T-helper 2 cell (primary cell): ENCODE data around the gene COG7.
A peak's percentile ranks its signal among the peaks of the same experiment; 100 is the strongest.
"Not testable (repeated sequence)": the region's sequence is repeated elsewhere in the genome, so short reads cannot be mapped to it uniquely, and the experiment has no call there.

ENCODE experiments used
- DNase-seq, 5 experiments: peaks; one replicate each; pipeline versions ENCODE4 v3.0.0 to v3.0.0-alpha.2; 2012 to 2022

Gene COG7

GRCh38 chr16:23383881-23384280 is 69.1 kb downstream of the COG7 start:
- DNase-seq, result no peak

GRCh38 chr16:23382279-23382678 is 70.7 kb downstream of the COG7 start:
- no peak for DNase-seq

GRCh38 chr16:23381702-23382101 is 71.3 kb downstream of the COG7 start:
- not testable (repeated sequence) for DNase-seq

DNA sequence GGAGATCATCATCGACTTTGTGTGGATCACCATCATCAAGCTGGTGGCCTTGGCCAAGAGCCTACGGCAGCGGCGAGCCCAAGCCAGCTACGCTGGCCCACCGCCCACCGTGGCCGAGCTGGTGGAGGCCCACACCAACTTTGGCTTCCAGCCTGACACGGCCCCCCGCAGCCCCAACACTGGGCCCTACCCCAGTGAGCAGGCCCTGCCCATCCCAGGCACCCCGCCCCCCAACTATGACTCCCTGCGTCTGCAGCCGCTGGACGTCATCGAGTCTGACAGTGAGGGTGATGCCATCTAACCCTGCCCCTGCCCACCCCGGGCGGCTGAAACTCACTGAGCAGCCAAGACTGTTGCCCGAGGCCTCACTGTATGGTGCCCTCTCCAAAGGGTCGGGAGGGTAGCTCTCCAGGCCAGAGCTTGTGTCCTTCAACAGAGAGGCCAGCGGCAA is 72.5 kb downstream of the COG7 start:
- no peak for DNase-seq

DNA sequence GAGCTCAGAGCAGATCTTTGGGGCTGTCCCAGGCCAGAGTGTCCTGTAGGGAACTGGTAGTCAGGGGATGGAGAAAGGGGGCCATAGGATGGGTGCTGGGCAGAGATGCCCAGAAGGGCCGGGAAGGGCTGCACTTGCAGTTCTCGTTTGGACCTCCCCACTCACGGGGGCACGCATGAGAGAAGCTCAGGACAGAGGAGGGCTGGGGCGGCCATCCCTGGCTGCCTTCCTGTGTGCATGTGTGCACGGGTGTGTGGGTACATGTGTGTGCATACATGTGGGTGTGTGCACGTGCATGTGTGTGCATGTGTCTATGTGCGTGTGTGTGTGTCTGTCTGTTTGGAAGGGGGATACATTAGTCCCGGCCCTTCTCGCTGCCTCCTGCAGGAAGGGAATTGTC is 73.3 kb downstream of the COG7 start:
- DNase-seq, result no peak

DNA sequence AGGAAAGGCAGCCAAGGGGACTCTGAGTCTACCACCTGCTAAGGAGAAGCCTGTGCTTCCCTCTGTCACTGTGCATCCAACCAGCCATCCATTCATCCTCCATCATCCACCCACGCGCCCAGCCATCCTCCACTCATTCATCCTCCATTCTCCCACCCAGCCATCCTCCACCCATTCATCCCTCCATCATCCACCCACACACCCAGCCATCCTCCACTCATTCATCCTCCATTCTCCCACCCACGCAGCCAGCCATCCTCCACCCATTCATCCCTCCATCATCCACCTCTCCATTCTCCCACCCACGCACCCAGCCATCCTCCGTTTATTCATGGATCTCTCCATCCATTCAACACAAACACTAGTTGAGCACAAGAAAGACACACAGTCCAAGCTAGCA is 74.1 kb downstream of the COG7 start:
- no peak for DNase-seq

- DNase-seq, result no peak
These were observed 74.7 kb downstream of the COG7 start for GRCh38 chr16:23378256-23378655.

- no peak for DNase-seq
These were observed 75.7 kb downstream of the COG7 start for GRCh38 chr16:23377071-23377931.

DNA sequence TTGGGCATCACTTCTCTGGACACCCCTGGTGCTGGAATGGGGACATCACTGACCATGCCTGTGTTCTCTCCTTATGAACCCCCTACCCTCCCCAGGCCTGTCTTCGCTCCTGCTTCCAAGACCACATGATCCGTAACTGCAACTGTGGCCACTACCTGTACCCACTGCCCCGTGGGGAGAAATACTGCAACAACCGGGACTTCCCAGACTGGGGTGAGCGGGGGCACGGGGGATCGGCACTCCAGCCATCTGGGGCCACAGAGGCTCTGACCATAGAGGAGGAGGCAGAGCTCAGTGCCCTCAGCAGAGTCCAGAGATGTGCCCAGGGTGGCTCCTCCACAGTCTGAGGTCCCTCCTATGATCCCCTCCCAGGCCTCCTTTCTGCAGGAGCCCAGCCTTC is 77.3 kb downstream of the COG7 start:
- DNase-seq, result no peak

DNA sequence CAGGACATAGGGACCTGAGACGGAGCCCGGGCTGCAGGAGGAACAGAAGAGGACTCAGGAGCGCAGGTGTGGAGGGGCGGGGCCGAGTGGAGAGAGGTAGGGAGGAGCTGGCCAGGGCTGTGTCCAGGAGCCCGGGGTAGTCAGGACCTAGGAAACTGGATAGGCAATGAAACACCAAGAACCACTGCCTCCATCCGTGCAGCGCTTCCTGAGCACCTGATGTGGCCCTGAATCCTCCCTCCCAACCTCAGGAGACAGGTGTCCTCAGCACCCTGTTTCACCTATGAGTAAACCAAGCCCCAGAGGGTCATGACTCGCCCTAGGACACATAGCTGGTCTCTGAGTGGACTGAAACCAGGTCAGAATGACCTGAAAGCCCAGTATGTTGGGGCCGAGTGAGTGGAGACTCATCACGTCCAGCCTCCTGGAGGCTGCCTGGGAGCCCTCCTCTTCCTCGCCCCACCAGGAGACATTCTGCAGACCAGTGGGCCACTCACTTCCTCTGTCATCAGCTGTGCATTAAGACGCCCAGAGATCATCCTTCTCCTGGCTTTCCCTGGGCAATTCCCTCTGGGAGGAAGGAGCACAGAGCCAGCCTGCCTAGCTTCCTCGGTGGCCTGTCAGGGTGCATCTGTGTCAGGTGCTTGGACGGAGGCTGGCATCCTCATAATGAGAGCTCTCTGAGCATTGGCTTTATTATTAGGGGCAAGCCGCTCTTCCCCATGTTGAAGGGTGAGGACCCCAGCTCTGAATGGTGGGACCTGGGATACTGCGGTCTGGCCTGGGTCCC is 78.1 kb downstream of the COG7 start:
- no peak for DNase-seq

DNA sequence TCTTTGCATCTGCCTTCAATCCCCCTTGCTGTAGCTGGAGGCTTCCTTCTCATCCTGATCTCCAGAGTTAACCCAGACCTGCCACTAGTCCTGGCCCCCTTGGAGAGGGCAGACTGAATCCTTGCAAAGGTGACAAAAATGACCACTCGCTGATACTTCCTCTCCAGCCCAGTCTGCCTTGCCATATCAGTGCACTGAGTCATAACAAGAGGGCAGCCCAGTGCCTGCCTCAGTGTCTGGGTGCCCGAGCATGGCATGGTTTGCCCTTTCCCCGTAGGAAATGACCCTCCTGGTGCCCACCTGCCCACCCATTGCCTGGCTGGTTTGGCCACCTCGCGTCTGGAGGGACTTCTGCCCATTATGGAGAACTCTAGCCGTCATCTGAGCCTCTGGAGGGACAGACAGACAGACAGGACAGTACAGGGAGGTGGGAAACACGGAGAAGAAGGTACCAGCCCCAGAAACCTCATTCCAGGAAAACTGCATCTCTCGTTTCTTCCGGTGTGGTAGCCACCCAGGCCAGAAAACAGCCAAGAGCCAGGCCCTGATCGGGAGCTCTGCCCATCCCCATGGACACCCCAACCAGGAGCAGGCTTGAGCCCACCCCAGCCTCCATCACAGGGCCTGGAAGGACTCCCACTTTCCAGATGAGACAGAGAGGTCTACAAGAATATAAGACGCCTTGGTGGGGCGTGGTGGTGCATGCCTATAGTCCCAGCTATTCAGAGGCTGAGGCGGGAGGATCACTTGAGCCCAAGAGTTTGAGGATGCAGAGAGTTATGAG is 79.4 kb downstream of the COG7 start:
- DNase-seq, result no peak

DNA sequence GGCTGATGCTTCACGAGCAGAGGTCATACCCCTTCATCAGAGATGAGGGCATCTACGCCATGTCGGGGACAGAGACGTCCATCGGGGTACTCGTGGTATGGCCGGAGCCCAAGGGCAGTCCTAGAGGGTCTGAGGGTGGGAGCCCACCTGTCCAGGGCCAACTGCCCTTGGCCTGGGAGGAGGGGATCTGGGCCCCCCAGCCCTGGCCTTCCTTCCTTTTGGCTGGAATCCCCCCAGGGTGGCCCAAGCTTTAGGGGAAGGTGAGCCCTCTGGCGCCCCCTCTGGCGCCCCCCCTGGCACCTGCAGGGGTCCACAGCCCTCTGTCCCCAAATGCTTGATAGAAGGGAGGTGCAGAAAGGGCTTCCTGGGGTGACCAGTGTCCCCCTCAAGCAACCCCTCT is 81.6 kb downstream of the COG7 start:
- no peak for DNase-seq

GRCh38 chr16:23369416-23369815 is 83.6 kb downstream of the COG7 start:
- no peak for DNase-seq

DNA sequence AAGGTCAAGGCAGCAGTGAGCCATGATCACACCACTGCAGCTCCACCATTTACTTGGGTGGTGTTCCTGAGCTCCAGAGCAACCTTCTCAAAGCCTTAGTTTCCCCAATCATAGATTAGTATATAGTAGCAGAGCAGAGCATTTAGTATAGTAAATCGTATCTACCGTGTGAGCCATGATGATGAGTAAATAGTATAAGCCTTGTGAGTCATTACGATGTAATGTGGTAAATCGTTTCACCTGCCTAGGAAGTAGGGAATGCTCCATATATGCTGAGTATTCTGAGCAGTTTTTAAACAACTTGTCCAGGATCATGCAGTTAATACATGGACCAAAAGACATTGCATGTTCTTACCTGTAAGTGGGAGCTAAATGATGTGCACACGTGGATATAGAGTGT is 84.5 kb downstream of the COG7 start:
- no peak for DNase-seq

GRCh38 chr16:23367988-23368387 is 85.0 kb downstream of the COG7 start:
- DNase-seq, result no peak

DNA sequence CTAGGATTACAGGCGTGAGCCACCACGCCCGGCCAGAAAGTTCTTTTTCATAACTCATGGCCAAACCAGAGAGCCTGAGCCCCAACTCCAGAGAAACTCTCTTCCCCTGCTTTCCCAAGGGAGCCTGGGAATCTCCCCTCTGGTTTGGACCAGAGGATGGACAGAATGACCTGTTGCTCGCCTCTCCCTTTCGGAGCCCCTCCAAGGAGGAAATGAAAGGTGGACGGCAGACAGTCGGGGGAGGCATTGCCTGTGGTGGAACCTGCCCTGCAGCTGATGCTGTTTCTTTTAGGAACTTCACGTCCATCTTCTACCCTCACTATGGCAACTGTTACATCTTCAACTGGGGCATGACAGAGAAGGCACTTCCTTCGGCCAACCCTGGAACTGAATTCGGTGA is 85.4 kb downstream of the COG7 start:
- DNase-seq, result no peak

DNA sequence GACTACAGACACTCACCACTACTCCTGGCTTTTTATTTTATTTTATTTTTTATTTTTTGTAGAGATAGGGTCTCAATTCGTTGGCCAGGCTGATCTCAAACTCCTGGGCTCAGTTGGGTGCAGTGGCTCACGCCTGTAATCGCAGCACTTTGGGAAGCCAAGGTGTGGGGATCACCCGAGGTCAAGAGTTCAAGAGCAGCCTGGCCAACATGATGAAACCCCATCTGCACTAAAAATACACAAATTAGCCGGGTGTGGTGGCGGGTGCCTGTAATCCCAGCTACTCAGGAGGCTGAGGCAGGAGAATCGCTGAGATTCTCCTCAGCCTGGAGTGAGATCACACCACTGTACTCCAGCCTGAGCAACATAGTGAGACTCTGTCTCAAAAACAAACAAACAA is 86.6 kb downstream of the COG7 start:
- not testable (repeated sequence) for DNase-seq

- peak in 1 of 5 experiments; percentile 77 for DNase-seq
These were observed 87.3 kb downstream of the COG7 start for GRCh38 chr16:23365602-23366240.

GRCh38 chr16:23362460-23363317 is 90.3 kb downstream of the COG7 start:
- DNase-seq, result no peak

- DNase-seq, result no peak
These were observed 93.8 kb downstream of the COG7 start for GRCh38 chr16:23359092-23359760.

- no peak for DNase-seq
These were observed 95.2 kb downstream of the COG7 start for GRCh38 chr16:23357761-23358290.
